NCI-H1436 (cell line): ENCODE results near the gene HBE1.
"Not testable (repeated sequence)": the region's sequence is repeated elsewhere in the genome, so short reads cannot be mapped to it uniquely, and the experiment has no call there.

ENCODE experiments used
- DNase-seq: peaks from one replicate; lab custom pipeline; 2025; lab: John Stamatoyannopoulos, UW

The HBE1 gene

DNA sequence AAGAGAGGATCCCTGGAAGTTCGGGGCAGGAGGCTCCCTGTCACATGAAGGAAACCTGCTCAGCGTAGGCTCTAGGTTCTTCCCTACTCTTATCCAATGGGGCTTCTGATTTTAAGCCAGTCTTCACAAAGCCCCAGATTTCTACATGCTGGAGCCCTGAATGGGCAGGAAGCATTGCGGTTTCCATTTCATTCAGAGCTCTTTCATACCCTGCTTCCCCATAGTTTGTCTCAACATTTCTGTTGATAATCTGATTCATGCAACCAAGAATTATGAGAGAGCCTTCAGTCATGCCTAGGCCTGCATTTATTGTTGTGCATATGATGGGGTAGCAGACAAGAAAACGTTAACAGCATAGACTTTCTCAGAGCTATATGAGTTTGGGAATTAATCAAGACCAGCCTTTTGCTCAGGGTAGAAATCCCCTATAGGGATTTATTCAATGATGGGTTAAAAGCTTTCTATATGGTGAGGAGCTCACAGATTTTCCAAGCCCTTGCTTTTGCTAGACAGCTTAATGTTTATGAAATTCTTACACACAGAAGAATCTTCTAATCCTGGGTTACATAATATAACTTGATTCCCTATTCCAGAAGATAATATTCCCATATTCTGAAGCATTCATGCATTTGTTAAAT, 16.1 kb upstream of the HBE1 start:
- no peak for DNase-seq

DNA sequence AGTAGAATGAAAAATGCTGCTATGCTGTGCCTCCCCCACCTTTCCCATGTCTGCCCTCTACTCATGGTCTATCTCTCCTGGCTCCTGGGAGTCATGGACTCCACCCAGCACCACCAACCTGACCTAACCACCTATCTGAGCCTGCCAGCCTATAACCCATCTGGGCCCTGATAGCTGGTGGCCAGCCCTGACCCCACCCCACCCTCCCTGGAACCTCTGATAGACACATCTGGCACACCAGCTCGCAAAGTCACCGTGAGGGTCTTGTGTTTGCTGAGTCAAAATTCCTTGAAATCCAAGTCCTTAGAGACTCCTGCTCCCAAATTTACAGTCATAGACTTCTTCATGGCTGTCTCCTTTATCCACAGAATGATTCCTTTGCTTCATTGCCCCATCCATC, 14.9 kb upstream of the HBE1 start:
- DNase-seq = no peak

DNA sequence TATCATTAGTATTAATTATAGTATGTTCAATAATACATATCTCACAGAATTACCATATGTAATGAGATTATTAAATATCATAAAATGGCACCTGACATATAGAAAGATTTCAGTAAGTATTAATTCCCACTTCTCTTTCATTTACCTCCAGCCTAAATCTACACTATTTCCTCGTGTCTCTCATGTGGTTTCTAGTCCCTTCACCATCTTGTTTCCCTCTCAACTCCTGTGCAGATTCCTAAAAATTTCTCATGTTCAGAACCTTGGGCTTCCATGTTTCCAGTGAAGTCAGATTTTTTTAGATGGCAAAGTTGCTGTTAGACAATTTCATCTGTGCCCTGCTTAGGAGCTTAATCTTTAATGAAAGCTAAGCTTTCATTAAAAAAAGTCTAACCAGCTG, 14.1 kb upstream of the HBE1 start:
- DNase-seq = no peak

DNA sequence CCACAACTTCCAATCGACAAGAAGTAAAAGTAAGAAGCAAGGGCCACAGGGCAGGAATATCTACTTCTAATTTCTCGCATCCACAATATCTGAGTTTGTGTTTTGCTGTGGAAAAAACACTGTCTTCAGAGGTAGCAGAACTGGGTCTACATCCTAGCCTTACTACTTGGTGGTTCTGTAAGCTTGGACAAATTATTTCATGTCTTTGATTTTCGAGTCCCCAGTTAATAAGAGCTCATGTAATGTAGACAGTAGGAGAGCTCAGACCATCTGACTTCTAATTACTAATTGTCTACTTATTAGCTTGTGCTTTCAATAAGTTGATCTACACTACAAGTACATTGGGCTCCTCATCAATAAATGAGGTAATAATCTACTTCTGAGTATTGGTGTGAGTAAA, 13.3 kb upstream of the HBE1 start:
- no peak for DNase-seq

DNA sequence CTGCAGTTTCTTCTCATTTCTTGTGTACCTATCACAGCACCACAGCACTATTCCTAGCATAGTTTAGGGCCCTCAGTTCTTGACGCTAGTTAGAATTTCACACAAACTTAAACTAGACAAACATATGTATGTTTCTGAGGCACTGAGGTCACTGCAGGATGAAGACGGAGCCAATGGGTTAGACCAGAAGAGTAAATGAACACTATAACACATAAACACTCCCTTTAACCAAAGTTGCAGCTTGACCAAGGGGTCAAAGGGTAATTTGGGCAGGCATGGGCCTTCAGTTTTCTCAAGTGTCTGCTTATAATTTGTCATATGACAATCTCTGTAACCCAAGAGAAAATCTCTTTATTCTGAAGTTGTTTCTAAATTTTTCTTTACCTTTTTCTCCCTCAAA, 12.9 kb upstream of the HBE1 start:
- DNase-seq = no peak

DNA sequence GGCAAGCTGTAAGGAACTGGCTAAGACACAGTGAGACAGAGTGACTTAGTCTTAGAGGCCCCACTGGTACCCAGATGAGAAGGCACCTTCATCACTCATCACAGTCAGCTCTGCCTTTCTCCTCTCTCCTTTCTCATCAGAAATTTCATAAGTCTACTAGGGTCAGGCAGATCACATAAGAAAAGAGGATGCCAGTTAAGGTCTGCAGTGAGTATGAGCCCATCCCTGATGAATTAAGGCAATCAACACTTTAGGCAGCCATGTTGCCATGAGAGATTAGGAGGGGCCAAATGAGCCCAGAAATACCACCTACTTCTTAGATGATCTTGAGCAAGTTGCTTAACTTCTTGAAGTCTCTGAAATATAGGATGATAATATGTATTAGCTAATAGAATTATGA, 11.9 kb upstream of the HBE1 start:
- DNase-seq = no peak

DNA sequence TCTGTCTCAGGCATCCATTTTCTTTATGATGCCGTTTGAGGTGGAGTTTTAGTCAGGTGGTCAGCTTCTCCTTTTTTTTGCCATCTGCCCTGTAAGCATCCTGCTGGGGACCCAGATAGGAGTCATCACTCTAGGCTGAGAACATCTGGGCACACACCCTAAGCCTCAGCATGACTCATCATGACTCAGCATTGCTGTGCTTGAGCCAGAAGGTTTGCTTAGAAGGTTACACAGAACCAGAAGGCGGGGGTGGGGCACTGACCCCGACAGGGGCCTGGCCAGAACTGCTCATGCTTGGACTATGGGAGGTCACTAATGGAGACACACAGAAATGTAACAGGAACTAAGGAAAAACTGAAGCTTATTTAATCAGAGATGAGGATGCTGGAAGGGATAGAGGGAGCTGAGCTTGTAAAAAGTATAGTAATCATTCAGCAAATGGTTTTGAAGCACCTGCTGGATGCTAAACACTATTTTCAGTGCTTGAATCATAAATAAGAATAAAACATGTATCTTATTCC, 10.9 kb upstream of the HBE1 start:
- DNase-seq = no peak

DNA sequence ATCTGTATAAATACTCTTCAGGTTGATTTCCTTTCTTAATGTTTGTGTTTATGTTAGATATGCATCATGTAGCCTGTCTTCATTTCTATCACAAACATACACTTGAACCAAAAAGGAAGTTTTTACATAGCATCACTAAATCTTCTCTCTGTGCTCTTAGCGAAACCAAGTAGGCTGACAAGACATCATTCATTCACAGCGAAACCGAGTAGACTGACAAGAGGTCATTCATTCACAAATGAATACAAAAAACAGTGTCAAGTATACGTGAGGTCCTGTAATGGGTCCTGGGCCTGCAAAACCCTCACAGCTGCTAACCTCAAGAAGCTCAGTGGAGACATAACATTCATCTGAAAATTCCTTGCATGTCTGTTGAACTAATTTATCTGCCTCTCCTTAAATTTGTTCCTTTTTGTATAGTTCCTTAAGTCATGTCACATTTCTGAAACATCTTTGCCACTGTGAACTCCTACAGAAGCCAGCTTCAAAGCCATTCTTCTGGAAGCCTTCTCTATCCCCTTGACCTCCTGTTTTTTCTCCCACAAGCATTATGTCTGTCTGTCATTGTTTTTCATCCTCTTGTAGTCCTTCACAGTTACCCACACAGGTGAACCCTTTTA, 9.8 kb upstream of the HBE1 start:
- DNase-seq = no peak

DNA sequence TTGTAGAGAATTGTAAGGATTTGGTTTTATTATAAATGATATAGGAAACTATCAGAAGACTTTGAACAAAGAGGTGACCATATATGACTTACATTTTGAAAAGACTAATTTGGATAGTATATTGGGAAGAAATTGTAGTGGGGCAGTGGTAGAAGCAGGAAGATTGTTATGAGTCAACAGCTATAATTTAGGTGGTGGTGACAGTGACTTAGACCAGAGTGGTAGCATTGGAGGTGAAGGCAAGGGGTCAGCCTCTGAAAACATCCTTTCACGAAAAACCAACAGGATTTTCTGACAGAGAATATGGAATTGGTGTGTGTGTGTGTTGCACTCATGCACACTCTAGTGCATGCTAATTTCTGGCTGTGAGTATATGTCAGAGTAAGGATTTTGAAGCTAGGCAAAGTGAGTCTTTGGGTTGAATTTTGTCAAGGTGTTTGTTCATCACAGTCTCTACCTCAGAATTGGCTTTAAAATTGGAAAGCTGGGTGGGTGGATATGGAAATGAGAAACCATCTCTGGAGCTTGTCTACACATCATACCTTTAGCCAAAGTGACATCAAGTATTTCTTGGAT, 8.2 kb upstream of the HBE1 start:
- DNase-seq = no peak

DNA sequence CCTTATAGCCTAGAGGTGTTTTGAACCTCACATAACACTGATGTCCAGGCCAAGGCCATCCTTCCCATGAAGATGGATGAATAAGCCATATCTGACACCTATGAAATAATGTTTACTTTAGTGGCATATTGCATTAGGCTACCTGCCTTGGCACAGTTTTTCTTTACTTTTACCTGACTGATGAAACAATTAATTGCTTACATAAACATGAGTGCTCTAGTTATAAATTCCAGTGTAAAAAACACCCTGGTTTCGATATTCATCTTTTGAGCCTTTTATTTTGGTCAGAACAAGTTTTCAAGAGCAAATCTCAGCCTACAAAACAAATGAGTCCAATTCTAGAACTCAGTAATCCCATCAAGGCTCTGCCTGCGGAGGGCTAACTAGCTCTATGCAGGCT, 7.0 kb upstream of the HBE1 start:
- no peak for DNase-seq

DNA sequence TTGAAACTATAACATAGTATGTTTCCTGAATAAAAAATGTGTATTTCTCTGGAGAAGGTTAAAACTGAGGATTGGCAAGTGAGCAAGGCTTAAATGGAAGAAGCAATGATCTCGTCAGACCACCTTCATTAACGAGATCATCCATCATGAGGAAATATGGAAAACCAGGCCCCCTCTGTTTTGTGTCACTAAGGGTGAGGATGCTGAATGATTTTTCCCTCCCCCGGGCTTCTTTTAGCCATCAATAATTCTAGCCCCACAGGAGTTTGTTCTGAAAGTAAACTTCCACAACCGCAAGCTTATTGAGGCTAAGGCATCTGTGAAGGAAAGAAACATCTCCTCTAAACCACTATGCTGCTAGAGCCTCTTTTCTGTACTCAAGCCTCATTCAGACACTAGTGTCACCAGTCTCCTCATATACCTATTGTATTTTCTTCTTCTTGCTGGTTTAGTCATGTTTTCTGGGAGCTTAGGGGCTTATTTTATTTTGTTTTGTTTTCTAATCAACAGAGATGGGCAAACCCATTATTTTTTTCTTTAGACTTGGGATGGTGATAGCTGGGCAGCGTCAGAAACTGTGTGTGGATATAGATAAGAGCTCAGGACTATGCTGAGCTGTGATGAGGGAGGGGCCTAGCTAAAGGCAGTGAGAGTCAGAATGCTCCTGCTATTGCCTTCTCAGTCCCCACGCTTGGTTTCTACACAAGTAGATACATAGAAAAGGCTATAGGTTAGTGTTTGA, 5.8 kb upstream of the HBE1 start:
- DNase-seq = no peak

DNA sequence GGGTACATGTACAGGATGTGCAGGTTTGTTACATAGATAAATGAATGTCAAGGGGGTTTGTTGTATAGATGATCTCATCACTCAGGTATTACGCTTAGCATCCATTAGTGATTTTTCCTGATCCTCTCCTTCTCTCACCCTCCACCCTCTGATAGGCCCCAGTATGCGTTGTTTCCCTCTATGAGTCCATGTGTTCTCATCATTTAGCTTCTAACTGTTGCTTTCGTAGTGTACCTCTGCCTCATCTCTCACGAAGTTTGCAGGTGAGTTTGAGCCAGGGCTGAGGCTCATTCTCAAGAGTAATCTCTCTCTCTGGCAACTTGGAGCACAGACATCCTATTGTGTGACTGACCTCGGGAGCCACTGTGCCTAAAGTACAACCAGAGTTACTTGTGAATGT, 4.7 kb upstream of the HBE1 start:
- DNase-seq = no peak

DNA sequence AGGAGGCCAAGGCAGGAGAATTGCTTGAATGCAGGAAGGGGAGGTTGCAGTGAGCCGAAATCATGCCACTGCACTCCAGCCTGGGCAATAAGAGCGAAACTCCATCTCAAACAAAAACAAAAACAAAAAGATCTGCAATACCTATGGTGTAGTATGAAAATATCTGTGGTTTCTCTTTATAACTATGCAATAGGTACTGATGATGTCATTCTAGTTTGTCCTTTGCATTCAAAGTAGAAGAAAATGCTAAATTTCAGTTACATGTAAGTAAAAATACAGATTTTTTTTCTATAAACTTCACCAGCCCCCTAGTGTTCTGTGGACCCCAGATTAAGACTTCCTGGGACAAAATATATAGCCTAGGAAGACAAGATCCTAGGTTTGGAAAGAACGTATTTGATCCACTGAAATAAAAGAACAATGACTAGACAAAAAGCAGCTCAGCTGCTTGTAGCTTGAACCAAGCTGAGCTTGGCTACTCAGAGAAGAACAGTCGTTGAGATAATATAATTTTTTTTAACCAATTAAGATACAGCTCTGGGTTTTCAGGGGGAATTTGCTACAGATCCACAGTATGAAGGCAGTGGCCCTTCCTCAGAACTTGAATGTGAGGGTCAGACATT, 2.8 kb upstream of the HBE1 start:
- no peak for DNase-seq

DNA sequence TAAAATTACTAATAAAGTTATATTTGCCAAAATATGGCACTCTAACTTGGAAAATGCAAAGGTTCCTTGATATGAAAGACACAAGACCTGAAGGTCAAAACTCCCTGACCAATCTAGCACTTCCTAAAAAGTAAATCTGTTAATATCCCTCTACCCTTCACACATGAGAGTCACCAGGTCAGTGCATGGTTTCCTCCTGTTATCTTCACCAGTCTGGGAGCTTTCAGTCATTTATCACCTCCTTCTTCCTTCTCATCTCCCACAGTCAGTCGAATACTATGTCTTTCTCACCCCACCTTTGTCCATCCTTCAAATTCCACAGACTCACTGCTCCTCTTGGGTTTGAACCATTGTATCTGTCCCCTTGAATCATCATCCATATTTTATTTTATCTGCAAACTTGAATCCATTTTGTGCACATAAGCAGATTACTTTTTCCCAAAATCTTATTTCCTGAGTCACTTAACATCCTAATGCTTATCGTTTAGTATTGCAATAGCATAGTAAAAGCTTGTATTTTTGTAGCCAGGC, 2.6 kb downstream of the HBE1 start:
- DNase-seq = no peak

DNA sequence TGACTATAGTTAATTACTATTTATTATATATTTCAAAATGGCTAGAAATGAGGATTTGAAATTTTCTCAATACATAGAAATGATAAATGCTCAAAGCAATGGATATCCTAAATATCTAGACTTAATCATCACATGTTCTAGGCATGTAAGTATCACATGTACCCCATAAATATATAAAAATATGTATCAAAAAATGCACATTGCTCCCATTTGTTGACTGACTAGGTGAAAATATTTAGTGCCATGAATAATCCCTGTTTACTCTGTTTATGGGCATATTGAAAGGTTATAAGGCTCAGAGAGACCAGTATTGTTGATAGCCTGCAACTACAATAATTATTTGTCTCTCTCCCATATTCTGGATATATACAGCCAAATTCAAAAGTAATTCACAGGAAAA, 3.1 kb downstream of the HBE1 start:
- no peak for DNase-seq

DNA sequence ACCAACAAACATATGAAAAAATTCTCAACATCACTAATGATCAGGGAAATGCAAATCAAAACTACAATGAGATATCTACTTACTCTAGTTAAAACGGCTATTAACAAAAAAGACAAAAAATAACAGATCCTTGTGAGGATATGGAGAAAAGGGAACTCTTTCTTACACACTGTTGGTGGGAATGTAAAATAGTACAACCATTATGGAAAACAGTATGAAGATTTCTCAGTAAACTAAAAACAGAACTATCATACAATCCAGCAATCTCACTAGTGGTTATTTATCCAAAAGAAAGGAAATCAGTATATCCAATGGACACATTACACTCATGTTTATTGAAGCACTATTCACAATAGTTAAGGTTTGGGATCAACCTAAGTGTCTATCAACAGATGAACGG, 3.9 kb downstream of the HBE1 start:
- no peak for DNase-seq

DNA sequence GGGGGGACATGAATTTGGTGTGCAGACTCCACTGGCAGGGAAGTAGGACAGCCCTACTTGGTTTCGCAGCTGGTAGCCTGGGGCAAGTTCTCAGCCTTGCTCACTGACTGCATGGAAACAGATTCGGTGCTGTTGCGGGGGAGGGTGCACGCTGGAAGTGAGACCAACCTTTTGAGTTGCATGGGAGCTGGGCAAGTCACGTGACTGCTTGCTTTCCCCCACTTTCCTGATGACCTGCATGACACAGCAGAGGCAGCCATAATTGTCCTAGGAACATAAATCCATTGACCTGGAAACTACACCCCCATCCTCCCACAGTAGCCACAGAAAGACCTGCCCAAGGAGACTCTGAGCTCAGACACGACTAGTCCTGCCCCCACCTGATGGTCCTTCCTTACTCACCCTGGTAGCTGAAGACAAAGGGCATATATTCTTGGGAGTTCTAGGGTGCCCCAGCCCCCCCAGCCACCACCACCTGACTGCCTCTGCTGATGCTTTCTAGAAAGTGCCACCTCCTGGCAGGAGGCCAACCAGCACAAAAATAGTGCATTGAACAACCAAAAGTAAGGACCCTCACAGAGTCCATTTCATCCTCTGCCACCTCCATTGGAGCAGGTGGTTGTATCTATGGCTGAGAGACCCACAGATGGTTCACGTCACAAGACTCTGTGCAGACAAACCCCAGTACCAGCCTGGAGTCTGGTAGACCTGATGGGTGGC, 11.0 kb downstream of the HBE1 start:
- DNase-seq = no peak

DNA sequence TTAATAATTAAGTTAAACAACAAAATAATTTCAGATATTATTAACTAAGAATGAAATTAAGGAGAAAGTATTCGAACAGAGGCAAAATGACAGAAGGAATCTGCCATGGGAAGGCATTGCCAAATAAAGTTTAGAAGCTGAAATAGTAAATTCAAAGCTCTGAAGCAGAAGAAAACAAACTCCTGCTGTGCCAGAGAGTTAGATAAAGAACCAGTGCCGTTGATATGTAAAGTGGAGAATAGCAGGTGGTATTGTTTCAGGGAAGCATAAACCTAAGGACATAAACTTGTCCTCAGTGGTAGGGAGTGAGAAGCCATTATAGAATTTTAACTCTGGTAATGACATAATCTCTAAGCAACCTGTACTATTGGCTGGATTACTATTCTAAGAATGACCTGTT, 12.4 kb downstream of the HBE1 start:
- DNase-seq = no peak

DNA sequence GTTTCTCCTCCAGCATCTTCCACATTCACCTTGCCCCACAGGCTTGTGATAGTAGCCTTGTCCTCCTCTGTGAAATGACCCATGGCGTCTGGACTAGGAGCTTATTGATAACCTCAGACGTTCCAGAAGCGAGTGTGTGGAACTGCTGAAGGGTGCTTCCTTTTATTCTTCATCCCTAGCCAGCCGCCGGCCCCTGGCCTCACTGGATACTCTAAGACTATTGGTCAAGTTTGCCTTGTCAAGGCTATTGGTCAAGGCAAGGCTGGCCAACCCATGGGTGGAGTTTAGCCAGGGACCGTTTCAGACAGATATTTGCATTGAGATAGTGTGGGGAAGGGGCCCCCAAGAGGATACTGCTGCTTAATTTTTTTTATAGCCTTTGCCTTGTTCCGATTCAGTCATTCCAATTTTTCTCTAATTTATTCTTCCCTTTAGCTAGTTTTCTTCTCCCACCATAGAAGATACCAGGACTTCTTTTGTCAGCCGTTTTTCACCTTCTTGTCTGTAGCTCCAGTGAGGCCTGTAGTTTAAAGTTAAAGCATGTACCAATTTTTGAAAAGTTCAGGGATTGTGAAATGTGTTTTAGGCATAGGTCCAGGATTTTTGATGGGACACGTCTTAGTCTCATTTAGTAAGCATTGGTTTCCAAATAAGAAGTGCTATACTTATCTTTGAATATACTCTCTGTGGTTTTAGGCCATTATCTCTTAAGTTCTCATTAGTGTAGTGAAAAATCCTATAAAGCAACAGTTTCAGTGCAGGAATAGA, 14.9 kb downstream of the HBE1 start, which contains the start of gene HBG2:
HBG2 (minus strand) TSS at position 136 of the 768 bp plus-strand sequence; CDS start at position 83, 53 bp downstream.
- DNase-seq = not testable (repeated sequence)

DNA sequence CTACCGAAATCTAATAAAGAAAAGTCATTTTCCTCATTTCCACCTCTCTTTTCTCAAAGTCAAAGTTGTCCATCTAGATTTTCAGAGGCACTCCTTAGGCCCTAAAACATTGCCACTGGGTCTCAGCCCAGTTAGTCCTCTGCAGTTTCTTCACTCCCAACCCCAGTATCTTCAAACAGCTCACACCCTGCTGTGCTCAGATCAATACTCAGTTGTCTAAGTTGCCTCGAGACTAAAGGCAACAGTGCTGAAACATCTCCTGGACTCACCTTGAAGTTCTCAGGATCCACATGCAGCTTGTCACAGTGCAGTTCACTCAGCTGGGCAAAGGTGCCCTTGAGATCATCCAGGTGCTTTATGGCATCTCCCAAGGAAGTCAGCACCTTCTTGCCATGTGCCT, 15.7 kb downstream of the HBE1 start:
- DNase-seq = not testable (repeated sequence)

DNA sequence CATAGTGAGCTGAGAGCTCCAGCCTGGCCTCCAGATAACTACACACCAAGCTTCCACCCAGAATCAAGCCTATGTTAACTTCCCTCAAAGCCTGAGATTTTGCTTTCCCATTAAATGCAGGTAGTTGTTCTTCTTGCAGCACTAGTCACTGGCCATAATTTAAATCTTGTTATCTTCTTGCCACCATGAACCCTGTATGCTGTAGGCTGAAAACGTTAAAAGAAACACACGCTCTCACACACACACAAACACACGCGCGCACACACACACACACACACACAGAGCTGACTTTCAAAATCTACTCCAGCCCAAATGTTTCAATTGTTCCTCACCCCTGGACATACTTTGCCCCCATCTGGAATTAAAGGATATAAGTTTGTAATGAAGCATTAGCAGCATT, 16.3 kb downstream of the HBE1 start:
- DNase-seq = not testable (repeated sequence)
